ENCODE measurements around the gene NIPAL3. TPM values are rescaled to one million over a fixed set of nuclear protein-coding genes. Genes with fewer than 3 reads are reported as not detected.
"Not testable (repeated sequence)": the region's sequence is repeated elsewhere in the genome, so short reads cannot be mapped to it uniquely, and the experiment has no call there.

The NIPAL3 gene
- polyA plus RNA-seq, 1 donor (not counting 4 experiments of a cell fraction or from before 2014, with no cell fraction given): 30.5 TPM

- no peak overlapping the region for H2AFZ ChIP-seq (ENCODE audit: control insufficient read depth, low read length)
- H4K20me1 ChIP-seq (ENCODE audit: control insufficient read depth, extremely low read depth, insufficient read depth, low read length): no peaks in the 10 kb centered on the region
- dilution Hi-C loops (cut with MboI; ENCODE audit: extremely low pct_ligation_motif_present, low sequenced_read_pairs): no loop called here
- H3K9me1 ChIP-seq (ENCODE audit: control insufficient read depth, extremely low read depth, insufficient read depth, low read length): no peaks in the 10 kb centered on the region
- no peak for FAIRE-seq
- peaks cover 3% of the 10 kb centered on the region for H3K79me2 ChIP-seq (ENCODE audit: control insufficient read depth, insufficient read depth, low read length)
- no peak overlapping the region for H3K27ac ChIP-seq (ENCODE audit: control insufficient read depth, insufficient read depth, low read length)
- no peak overlapping the region for H3K9ac ChIP-seq (ENCODE audit: control insufficient read depth, extremely low read depth, insufficient read depth, low read length)
- no peak for TF ChIP-seq EZH2 (IDR thresholded peaks at IDR 0.05; ENCODE audit: low read length)
- TF ChIP-seq CTCF (optimal IDR thresholded peaks at IDR 0.05 in 1 of 3, IDR thresholded peaks at IDR 0.05 in 1 of 3, conservative IDR thresholded peaks at IDR 0.05 in 1 of 3; ENCODE audit: extremely low read depth in 1 of 3, insufficient read depth in 2 of 3, low read length in 3 of 3): no peak
- no peaks in the 10 kb centered on the region for H3K27me3 ChIP-seq (ENCODE audit: control insufficient read depth, extremely low read depth, insufficient read depth, low read length)
- H3K4me2 ChIP-seq (ENCODE audit: control insufficient read depth, extremely low read depth, insufficient read depth, low read depth, low read length): no peak overlapping the region
- H3K36me3 ChIP-seq (ENCODE audit: control insufficient read depth in 2 of 2, extremely low read depth in 1 of 2, insufficient read depth in 2 of 2, low read length in 2 of 2): peaks cover 27 to 29% of the 10 kb centered on the region in 2 experiments
- no peaks in the 10 kb centered on the region for H3K9me3 ChIP-seq (ENCODE audit: control insufficient read depth, low read depth, low read length)
- H3K4me3 ChIP-seq (ENCODE audit: control insufficient read depth in 2 of 3, extremely low read depth in 1 of 3, insufficient read depth in 2 of 3, low read depth in 1 of 3, low read length in 3 of 3): no peak overlapping the region
- no peak for DNase-seq (ENCODE audit: low read depth, low spot score)
- H3K4me1 ChIP-seq (ENCODE audit: control insufficient read depth, extremely low read depth, insufficient read depth, low read length): no peaks in the 10 kb centered on the region
These were observed 27.6 kb downstream of the NIPAL3 start for GRCh38 chr1:24443241-24443656.

GRCh38 chr1:24446446-24446845 is 30.8 kb downstream of the NIPAL3 start:
- FAIRE-seq; H3K27me3 ChIP-seq (ENCODE audit: control insufficient read depth, extremely low read depth, insufficient read depth, low read length); H3K79me2 ChIP-seq (ENCODE audit: control insufficient read depth, insufficient read depth, low read length); H3K4me2 ChIP-seq (ENCODE audit: control insufficient read depth, extremely low read depth, insufficient read depth, low read depth, low read length); H3K9ac ChIP-seq (ENCODE audit: control insufficient read depth, extremely low read depth, insufficient read depth, low read length); H3K4me1 ChIP-seq (ENCODE audit: control insufficient read depth, extremely low read depth, insufficient read depth, low read length); H3K9me3 ChIP-seq (ENCODE audit: control insufficient read depth, low read depth, low read length); H3K9me1 ChIP-seq (ENCODE audit: control insufficient read depth, extremely low read depth, insufficient read depth, low read length); dilution Hi-C loops (cut with MboI; ENCODE audit: extremely low pct_ligation_motif_present, low sequenced_read_pairs); H3K4me3 ChIP-seq (ENCODE audit: control insufficient read depth in 2 of 3, extremely low read depth in 1 of 3, insufficient read depth in 2 of 3, low read depth in 1 of 3, low read length in 3 of 3); H3K27ac ChIP-seq (ENCODE audit: control insufficient read depth, insufficient read depth, low read length); DNase-seq (ENCODE audit: low read depth, low spot score); H2AFZ ChIP-seq (ENCODE audit: control insufficient read depth, low read length); H4K20me1 ChIP-seq (ENCODE audit: control insufficient read depth, extremely low read depth, insufficient read depth, low read length): not testable (repeated sequence)
- H3K36me3 ChIP-seq (ENCODE audit: control insufficient read depth in 2 of 2, extremely low read depth in 1 of 2, insufficient read depth in 2 of 2, low read length in 2 of 2): peaks cover 26 to 29% of the 10 kb centered on the region in 2 experiments

GRCh38 chr1:24450316-24450715 is 34.7 kb downstream of the NIPAL3 start:
- peaks cover 22 to 29% of the 10 kb centered on the region in 2 experiments for H3K36me3 ChIP-seq (ENCODE audit: control insufficient read depth in 2 of 2, extremely low read depth in 1 of 2, insufficient read depth in 2 of 2, low read length in 2 of 2)

More at GRCh38 chr1:24450316-24450715, 34.7 kb downstream of the NIPAL3 start:
- Histone ChIP-seq H3K27me3 (ENCODE audit: control insufficient read depth, extremely low read depth, insufficient read depth, low read length) (no peaks in the 10 kb centered on the region), H3K9me1 (ENCODE audit: control insufficient read depth, extremely low read depth, insufficient read depth, low read length) (no peaks in the 10 kb centered on the region), H3K79me2 (ENCODE audit: control insufficient read depth, insufficient read depth, low read length) (no peaks in the 10 kb centered on the region), H3K4me1 (ENCODE audit: control insufficient read depth, extremely low read depth, insufficient read depth, low read length) (no peaks in the 10 kb centered on the region), H3K9me3 (ENCODE audit: control insufficient read depth, low read depth, low read length) (no peaks in the 10 kb centered on the region), H2AFZ (ENCODE audit: control insufficient read depth, low read length) (no peak overlapping the region), H3K4me2 (ENCODE audit: control insufficient read depth, extremely low read depth, insufficient read depth, low read depth, low read length) (no peak overlapping the region), H4K20me1 (ENCODE audit: control insufficient read depth, extremely low read depth, insufficient read depth, low read length) (no peaks in the 10 kb centered on the region), H3K4me3 (ENCODE audit: control insufficient read depth in 2 of 3, extremely low read depth in 1 of 3, insufficient read depth in 2 of 3, low read depth in 1 of 3, low read length in 3 of 3) (no peak overlapping the region), H3K27ac (ENCODE audit: control insufficient read depth, insufficient read depth, low read length) (no peak overlapping the region), H3K9ac (ENCODE audit: control insufficient read depth, extremely low read depth, insufficient read depth, low read length) (no peak overlapping the region)
- FAIRE-seq (no peak), DNase-seq (ENCODE audit: low read depth, low spot score) (no peak)
- dilution Hi-C loops (cut with MboI; ENCODE audit: extremely low pct_ligation_motif_present, low sequenced_read_pairs): no loop called here
- TF ChIP-seq CTCF (optimal IDR thresholded peaks at IDR 0.05 in 1 of 3, IDR thresholded peaks at IDR 0.05 in 1 of 3, conservative IDR thresholded peaks at IDR 0.05 in 1 of 3; ENCODE audit: extremely low read depth in 1 of 3, insufficient read depth in 2 of 3, low read length in 3 of 3) (no peak), EZH2 (IDR thresholded peaks at IDR 0.05; ENCODE audit: low read length) (no peak)

Measured in keratinocyte (primary cell).